VCaP (cell line): ENCODE data around the gene RCBTB2.

Experiments used
- H3K27ac ChIP-seq: fragments of 450-650 bp; 2 replicates; pipeline ENCODE4 v1.5.1; 2017
- CTCF ChIP-seq: fragments of 450-650 bp; conservative IDR thresholded peaks from 2 replicates; pipeline ENCODE4 v1.5.1; 2017; ENCODE audit warnings: mild to moderate bottlenecking, moderate library complexity

The RCBTB2 gene

GRCh38 chr13:48576448-48577010 lies 43.6 kb upstream of the RCBTB2 start:
- TF ChIP-seq CTCF, result no peak
- H3K27ac ChIP-seq, result no peak overlapping the region

GRCh38 chr13:48575031-48575430 lies 42.2 kb upstream of the RCBTB2 start:
- TF ChIP-seq CTCF, result no peak
- H3K27ac ChIP-seq, result no peak overlapping the region

GRCh38 chr13:48574041-48574796 lies 41.3 kb upstream of the RCBTB2 start:
- TF ChIP-seq CTCF, result no peak
- no peak overlapping the region for H3K27ac ChIP-seq

GRCh38 chr13:48573213-48574007 lies 40.5 kb upstream of the RCBTB2 start:
- no peak overlapping the region for H3K27ac ChIP-seq
- TF ChIP-seq CTCF, result no peak

GRCh38 chr13:48571126-48571913 lies 38.4 kb upstream of the RCBTB2 start:
- no peak for TF ChIP-seq CTCF
- H3K27ac ChIP-seq, result no peak overlapping the region

GRCh38 chr13:48570216-48570828 lies 37.4 kb upstream of the RCBTB2 start:
- no peak overlapping the region for H3K27ac ChIP-seq
- TF ChIP-seq CTCF, result no peak
